OCI-LY1 (cell line): Measurements from ENCODE around the gene HDAC7.

ENCODE experiments used
- CTCF ChIP-seq: fragments of 200-600 bp; sonication (generic), shearing (Covaris generic); IDR thresholded peaks from 2 replicates; pipeline ENCODE4 v1.5.1; 2017; ENCODE audit warnings: mild to moderate bottlenecking, antibody characterized with exemption, low read length, moderate library complexity, mixed read lengths
- EZH2 ChIP-seq: fragments of 200-600 bp; sonication (generic), shearing (Covaris generic); IDR thresholded peaks from 2 replicates; pipeline ENCODE4 v1.8.0; 2017; ENCODE audit warnings: borderline replicate concordance, mixed run types, mild to moderate bottlenecking, antibody characterized with exemption, low read length, moderate library complexity, mixed read lengths

DNA sequence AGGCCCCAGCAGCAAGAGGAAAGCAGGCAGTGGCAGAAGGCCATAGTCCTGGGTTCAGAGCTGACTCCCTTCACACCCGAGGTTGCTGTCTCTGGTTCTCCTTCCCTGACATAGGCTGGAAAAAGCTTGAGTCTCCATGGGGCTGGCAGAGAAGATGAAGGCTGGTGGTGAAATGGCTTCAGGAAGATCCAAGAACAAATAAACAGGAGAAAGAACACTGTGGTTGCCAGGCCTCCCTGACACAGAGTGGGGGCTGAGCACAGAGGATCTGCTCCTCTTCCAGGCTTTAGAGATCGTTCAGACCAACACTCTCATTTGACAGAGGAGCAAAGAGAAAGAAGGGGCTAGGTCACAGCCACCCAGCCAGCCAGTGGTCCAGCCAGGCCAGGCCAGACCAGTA is 14.3 kb downstream of the HDAC7 start:
- TF ChIP-seq CTCF = no peak
- no peak for TF ChIP-seq EZH2
